HG03432 (cell line): ENCODE data around the gene OTUD5.
"Not testable (repeated sequence)": the region's sequence is repeated elsewhere in the genome, so short reads cannot be mapped to it uniquely, and the experiment has no call there.

Source experiments
- ATAC-seq: cut with Tn5 transposase; IDR thresholded peaks from one replicate; pipeline ENCODE4 v1.9.1; 2021; ENCODE audit warnings: mild to moderate bottlenecking, moderate library complexity; ENCODE audit not compliant: unreplicated experiment

Gene OTUD5

DNA sequence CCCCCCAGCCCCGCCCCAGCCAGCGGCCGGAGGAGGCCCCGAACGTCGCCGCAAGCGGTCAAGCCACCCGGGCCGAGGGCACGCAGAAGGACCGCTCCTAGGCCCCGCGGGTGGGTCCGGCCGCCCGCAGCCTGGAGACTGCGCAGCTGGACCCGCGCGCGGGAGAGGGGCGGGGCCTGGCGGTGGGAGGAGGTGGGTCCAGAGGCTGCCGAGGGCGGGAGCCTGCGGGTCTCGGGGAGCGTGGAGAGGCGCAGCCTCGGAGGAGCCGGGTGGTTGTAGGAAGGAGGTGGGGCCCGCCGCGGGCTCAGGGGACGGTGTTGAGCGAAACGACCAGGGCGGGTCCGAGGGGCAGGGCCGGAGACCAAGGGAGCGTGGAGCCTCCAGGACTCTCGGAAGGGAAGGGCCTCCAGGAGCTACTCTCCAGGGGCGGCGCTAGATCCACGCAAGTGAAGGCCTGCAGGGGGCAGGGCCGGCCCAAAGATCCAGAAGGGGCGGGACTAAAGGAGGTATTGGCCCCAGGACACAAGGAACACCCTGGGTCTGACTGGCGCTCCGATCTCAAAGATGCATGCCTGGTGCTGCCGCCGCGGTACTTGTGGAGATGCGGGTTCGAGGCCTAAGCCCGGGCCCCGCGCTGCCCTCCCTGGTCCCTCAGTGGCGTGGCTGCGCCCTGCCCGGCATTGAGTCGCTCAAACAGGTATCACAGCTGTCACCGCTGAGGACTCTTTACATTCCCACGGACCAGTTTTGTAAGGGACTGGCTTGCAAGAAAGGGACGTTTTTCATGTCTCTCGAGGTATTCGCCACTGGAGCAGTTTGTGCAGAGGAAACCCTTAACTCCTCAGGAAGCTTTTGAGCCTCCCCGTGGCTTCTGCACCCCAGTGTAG is 65.8 kb downstream of the OTUD5 start:
- ATAC-seq: peak; percentile 89

DNA sequence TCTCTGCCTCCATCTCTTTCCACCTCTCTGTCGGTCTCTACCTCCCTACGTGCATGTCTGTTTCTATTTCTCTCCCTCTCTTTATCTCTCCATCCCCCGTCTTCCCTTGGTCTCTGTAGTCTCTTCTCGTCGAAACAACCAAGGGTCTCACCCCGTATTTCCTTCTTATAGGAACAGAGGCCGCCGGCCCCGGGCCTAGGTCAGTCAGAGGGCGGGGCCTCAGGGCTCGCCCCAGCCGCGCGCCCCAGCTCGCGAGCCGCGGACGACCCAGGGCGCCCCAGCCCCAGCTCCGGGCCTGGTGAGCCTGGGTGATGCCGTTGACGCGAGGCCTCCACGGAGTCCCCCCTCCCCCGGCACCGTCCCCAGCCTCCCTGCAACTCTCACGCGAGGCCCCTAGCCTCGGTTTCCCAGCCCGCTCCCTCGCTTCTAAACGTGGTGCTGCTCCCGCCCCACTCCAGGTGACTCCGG is 66.4 kb downstream of the OTUD5 start:
- peak; percentile 55 for ATAC-seq

DNA sequence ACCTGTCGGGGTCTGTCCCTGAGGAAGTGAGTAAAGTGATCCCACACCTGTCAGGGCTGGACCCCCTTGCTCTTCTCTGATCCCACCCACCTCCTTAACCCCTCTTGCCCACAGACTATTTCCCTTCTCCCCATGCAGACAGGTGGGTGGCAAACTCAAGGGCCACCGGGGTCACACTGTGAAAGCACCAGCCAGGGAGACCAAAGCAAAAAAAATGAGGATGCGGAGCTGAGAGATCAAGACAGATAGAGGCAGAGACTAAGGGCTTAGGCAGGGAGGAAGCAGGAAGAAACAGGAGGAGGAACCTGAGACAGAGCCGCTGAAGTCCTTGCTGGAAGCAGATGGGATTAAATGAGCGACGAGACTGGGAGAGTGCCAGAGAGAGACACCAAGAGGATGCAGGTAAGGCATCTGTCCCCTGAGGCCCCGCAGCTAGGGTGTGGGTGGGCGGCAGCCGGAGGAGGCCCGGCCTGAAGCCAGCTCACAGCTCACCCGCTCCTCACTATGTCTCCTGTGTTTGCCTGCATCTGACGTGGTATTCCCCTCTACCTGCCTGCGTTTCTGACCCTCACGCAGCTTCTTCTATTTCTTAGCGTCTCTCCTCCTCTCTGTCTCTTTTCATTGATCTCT is 67.0 kb downstream of the OTUD5 start:
- ATAC-seq: no peak

DNA sequence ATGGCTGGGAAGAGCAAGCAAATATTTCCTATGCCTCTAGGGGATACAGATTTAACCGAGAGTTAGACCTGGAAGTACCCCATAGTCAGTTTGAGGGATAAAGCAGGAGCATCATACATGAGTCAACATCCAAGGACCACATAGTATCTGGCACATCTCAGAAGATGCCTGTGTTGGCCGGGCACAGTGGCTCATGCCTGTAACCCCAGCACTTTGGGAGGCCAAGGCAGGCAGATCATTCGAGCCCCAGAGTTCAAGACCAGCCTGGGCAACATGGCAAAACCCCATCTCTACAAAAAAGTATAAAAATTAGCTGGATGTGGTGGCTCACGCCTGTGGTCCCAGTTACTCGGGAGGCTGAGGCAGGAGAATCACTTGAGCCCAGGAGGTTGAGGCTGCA is 70.8 kb downstream of the OTUD5 start:
- ATAC-seq: not testable (repeated sequence)

DNA sequence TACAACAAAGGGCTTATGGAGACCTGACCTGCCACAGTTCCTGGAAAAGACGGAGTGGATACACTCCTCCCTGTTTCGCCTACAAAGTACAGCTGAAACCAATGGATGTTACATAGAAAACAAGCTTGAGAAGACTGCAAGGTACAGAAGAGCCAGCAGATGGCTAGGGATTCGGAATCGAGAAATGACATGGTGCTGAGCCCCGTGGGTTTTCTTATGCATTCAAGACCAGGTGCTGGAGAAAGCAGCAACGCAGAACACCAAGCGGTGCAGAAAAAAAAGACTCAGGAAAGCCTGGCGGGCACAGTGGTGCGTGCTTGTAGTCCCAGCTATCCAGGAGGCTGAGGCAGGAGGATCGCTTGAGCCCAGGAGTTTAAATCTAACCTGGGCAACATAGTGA is 73.7 kb downstream of the OTUD5 start:
- no peak for ATAC-seq

DNA sequence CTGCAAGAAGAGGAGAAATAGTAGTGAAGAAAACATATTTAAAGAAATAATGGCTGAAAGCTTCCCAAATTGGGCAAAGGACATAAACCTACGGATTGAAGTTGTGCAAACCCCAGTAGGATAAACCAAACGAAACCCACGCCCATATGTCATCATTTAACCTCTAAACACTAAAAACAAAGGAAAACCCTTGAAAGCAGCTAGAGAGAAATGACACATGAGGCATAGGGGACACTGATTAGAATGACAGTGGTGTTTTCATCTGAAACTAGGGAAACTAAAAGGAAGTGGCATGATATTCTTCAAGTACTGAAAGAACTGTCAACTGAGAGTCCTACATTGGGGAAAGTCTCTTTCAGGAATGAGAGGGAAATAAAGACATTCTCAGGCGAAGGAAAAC is 80.5 kb downstream of the OTUD5 start:
- not testable (repeated sequence) for ATAC-seq
